Measurements from ENCODE around the gene EGFL8.
"Not testable (repeated sequence)": the region's sequence is repeated elsewhere in the genome, so short reads cannot be mapped to it uniquely, and the experiment has no call there.

EGFL8 gene

GRCh38 chr6:32198345-32198696 lies 33.9 kb downstream of the EGFL8 start:
- no peak for DNase-seq

GRCh38 chr6:32198866-32199265 lies 34.5 kb downstream of the EGFL8 start:
- DNase-seq: no peak

GRCh38 chr6:32200711-32201475 lies 36.5 kb downstream of the EGFL8 start:
- DNase-seq: no peak

GRCh38 chr6:32202186-32202585 lies 37.8 kb downstream of the EGFL8 start:
- DNase-seq: no peak

- DNase-seq: no peak
Measured at GRCh38 chr6:32203426-32204267, 39.3 kb downstream of the EGFL8 start.

GRCh38 chr6:32204268-32204715 lies 39.9 kb downstream of the EGFL8 start:
- DNase-seq: no peak

GRCh38 chr6:32208996-32209395 lies 44.6 kb downstream of the EGFL8 start:
- DNase-seq: no peak

- DNase-seq: no peak
Measured at GRCh38 chr6:32210191-32210601, 45.8 kb downstream of the EGFL8 start.

GRCh38 chr6:32211432-32211831 lies 47.0 kb downstream of the EGFL8 start:
- not testable (repeated sequence) for DNase-seq

GRCh38 chr6:32212076-32212760 lies 47.8 kb downstream of the EGFL8 start:
- no peak for DNase-seq

- no peak for DNase-seq
Measured at GRCh38 chr6:32213649-32214048, 49.3 kb downstream of the EGFL8 start.

- DNase-seq: no peak
Measured at GRCh38 chr6:32214126-32214525, 49.7 kb downstream of the EGFL8 start.

- DNase-seq: no peak
Measured at GRCh38 chr6:32215617-32216016, 51.2 kb downstream of the EGFL8 start.

- DNase-seq: no peak
Measured at GRCh38 chr6:32216285-32216684, 51.9 kb downstream of the EGFL8 start.

- DNase-seq: no peak
Measured at GRCh38 chr6:32216998-32217397, 52.6 kb downstream of the EGFL8 start.

Measured in hippocampal formation (tissue), 2 donors.